HG03575 (cell line): ENCODE measurements around the gene SUCLG2.
"Not testable (repeated sequence)": the region's sequence is repeated elsewhere in the genome, so short reads cannot be mapped to it uniquely, and the experiment has no call there.

Source experiments
- ATAC-seq: cut with Tn5 transposase; IDR thresholded peaks from one replicate; pipeline ENCODE4 v1.9.1; 2021; ENCODE audit not compliant: unreplicated experiment, insufficient number of reproducible peaks, low FRiP score; ENCODE audit errors: extremely low read depth

The SUCLG2 gene

GRCh38 chr3:67580430-67581000, 73.9 kb downstream of the SUCLG2 start:
- no peak for ATAC-seq

DNA sequence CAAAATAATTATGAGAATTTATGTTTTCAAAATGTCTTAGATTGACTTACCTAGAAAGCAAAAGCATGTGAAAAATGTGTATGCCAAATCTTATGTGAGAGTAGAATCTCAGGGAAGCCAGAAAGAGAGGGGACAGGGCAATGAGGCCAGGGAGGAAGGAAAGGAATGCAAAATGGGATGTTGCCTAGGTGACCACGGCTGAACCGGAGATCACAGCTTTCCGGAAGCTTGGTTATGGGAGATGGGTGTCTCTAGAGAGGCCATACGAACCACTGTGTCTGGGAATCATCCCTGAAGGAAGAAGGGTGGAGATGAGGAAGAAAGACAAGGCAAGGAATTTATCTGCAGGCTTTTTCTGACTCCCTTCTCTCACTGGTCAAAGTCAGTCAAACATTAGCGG, 76.0 kb downstream of the SUCLG2 start:
- no peak for ATAC-seq

GRCh38 chr3:67576441-67576840, 78.0 kb downstream of the SUCLG2 start:
- ATAC-seq: no peak

DNA sequence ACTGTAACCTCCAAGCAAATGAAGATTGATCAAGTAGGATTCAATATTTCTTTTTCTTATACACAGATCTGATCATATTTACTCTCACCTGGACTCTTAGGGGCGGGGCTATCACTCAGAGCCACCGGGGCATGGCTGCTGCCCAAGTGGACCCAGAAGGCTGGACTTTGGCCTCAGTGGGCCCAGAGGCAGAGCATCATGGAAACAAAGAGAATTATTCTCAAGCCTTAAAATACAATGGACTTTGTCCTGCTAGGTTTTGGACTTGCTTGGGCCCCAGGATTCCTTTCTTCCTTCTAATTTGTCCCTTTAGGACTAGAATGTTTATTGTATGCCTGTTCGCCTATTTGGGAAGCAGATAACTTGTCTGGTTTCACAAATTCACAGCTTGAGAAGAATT, 85.1 kb downstream of the SUCLG2 start:
- no peak for ATAC-seq

- no peak for ATAC-seq
Measured at GRCh38 chr3:67567893-67568292, 86.5 kb downstream of the SUCLG2 start.

- no peak for ATAC-seq
Measured at GRCh38 chr3:67564973-67565372, 89.4 kb downstream of the SUCLG2 start.

GRCh38 chr3:67564008-67564407, 90.4 kb downstream of the SUCLG2 start:
- no peak for ATAC-seq

GRCh38 chr3:67561667-67562394, 92.6 kb downstream of the SUCLG2 start:
- ATAC-seq: no peak

GRCh38 chr3:67561266-67561665, 93.1 kb downstream of the SUCLG2 start:
- no peak for ATAC-seq

DNA sequence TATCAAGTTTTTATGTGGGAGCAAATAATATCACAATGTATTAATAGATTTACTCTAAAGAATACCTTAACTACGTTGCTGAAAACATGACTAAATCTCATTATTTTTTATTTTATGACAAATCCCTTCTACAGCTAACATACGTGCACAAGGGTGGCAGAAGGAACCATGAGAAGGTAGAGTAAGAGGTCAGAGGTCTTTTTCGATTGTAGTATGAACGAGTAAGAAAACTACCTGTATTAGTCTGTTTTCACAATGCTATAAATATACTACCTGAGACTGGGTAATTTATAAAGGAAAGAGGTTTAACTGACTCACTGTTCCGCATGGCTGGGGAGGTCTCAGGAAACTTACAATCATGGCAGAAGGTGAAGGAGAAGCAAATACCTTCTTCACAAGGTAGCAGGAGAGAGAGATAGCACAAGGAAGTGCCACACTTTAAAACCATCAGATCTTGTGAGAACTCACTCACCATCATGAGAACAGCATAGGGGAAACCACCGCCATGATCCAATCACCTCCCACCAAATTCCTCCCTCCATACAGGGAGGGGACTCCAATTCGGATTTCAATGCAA, 95.3 kb downstream of the SUCLG2 start:
- no peak for ATAC-seq

DNA sequence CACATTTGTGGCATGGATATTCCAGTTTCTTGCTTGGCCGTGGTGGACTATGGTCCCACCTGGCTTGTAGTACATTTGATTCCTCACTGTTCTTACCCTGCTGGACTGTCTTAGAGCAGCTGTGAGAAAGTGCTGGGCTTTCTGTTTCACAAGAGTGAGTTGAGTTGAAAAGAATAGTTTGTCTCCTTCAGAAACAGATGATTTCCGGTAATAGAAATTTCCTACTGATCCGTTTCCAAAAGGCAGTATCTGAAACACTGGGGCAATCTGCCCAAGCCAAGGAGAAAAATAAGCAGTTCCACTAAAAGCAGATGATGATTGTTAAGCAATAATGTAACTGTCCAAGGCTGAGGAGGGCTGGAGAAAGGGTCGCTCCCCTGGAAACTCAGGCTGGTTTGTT, 96.0 kb downstream of the SUCLG2 start:
- ATAC-seq: no peak

DNA sequence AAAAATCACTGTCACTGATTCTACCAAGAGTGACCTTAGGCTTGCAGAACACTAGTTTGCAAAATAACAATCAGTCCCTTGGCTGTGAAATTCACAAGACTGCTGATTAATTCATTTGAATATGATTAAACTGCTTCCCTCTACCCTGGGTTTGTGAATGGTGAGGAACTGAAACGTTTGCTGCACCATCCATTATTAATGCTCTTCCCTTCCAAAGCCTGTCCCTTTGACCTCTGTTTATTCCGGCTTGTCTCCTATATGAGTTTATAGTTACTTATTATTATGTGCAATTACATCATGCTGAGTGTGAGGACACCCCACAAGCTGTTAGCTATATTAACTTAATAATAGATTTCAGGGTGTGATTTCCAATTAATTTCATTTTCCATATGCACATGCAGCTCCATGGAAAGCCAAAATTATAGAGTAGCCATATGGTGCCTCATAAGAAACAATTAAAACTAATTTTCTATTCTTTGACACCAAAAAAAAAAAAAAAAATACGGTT, 96.5 kb downstream of the SUCLG2 start:
- ATAC-seq: no peak

DNA sequence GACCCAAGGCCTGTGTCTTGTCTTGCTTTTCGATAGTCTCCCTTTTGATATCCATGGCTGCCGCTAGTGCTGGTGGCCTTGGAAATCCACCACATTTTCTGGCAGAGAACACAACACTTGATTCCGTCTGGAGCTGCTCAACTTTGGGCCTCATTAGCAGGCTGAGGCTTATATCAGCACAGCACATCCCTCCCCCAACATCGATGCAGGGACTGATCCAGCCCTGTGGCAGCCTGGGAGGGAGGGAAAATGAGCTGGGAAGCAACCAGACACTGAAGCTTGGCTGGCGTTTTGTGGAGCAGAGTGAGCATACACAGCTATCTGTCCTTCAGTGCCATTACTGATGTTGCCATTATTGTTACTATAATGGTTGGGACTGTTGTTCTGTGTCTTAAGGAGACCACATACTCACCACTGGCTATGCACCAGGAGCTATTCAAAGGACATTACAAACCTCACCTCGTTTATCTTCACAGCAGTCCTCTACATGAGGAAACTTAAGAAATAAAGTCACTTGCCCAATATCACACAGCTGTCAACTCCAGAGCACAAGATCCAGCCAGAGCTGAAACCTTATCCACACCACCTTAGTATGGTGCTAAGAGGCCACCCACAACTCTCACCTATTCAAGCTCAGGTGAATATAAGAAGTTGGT, 102.9 kb downstream of the SUCLG2 start:
- no peak for ATAC-seq

DNA sequence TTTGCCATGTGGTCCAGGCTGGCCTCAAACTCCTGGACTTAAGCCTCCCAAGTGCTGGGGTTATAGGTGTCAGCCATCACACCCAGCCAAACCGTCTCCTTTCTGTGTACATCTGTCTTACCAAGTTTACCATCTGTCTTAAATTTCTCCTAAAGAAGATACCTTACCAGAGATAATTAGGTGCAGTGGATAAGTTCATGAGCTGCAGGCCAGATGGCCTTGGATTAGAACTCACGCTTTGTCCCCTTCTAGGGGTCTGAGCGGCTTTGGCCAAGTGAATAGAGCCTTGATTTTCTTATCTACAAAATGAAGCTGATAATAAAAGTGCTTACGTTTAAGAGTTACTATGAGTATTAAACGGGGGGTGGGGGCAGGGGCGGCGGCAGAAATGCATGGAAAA, 103.9 kb downstream of the SUCLG2 start:
- ATAC-seq: no peak

DNA sequence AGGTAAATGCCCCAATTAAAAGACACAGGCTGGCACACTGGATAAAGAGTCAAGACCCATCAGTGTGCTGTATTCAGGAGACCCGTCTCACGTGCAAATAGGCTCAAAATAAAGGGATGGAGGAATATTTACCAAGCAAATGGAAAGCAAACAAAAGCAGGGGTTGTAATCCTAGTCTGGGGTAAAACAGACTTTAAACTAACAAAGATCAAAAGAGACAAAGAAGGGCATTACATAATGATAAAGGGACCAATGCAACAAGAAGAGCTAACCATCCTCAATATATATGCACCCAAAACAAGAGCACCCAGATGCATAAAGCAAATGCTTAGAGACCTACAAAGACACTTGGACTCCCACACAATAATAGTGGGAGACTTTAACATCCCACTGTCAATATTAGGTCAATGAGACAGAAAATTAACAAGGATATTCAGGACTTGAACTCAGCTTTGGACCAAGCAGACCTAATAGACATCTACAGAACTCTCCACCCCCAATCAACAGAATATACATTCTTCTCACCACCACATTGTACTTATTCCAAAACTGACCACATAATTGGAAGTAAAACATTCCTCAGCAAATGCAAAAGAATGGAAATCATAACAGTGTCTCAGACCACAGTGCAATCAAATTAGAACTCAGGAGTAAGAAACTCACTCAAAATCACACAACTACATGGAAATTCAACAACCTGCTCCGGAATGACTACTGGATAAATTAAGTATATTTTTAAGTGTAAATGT, 111.7 kb downstream of the SUCLG2 start:
- not testable (repeated sequence) for ATAC-seq

GRCh38 chr3:67540198-67540894, 114.1 kb downstream of the SUCLG2 start:
- ATAC-seq: no peak

GRCh38 chr3:67537203-67537602, 117.2 kb downstream of the SUCLG2 start:
- ATAC-seq: not testable (repeated sequence)

DNA sequence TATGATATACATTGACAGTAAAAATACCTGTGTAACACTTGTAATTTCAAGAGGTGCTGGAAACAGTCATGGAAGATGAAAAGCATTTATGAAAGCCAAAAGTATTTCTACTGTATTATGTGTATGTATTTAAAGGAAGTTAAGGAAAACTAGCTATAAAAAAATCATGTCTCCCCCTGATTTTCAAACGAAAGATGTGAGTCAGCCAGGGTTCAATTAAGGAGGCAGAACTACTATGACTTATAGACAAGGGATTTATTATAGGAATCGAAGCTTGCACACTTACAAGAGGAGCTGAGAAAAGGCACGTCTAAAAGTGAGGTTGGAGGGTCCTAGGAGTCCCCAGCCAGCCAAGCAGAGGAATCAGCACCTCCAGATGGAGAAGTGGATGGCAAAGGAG, 119.4 kb downstream of the SUCLG2 start:
- no peak for ATAC-seq

GRCh38 chr3:67534594-67534993, 119.8 kb downstream of the SUCLG2 start:
- no peak for ATAC-seq
